Activated B cell treated with CpG ODN at 0.5 μM for 24 hours (primary cell): ENCODE data around the gene JAK2. TPM values are rescaled to one million over a fixed set of nuclear protein-coding genes. Genes with fewer than 3 reads are reported as not detected.
"Not testable (repeated sequence)": the region's sequence is repeated elsewhere in the genome, so short reads cannot be mapped to it uniquely, and the experiment has no call there.

Experiments
- ATAC-seq: fragments of 200-7000 bp; cut with Tn5 transposase; one replicate; pipeline ENCODE4 v1.10.0; 2021; ENCODE audit warnings: low read depth, mild to moderate bottlenecking, moderate library complexity
- CTCF ChIA-PET: fragments of 350-600 bp; sonication (Branson Sonifier 250); formaldehyde crosslinking; loops from one replicate; lab custom pipeline; 2021; ENCODE audit warnings: antibody characterized with exemption; lab: Charles Lee
- POLR2A ChIA-PET: fragments of 350-600 bp; sonication (Branson Sonifier 250); formaldehyde crosslinking; loops from one replicate; lab custom pipeline; 2021; ENCODE audit warnings: antibody characterized with exemption; lab: Charles Lee
- DNase-seq: peaks from one replicate; pipeline ENCODE4 v3.0.0; 2022
- H3K27ac Mint-ChIP-seq: one replicate; pipeline ENCODE4 v1.8.0; 2020; ENCODE audit warnings: mixed read lengths
- H3K27me3 Mint-ChIP-seq: one replicate; pipeline ENCODE4 v1.8.0; 2021; ENCODE audit warnings: mixed read lengths
- H3K36me3 Mint-ChIP-seq: one replicate; pipeline ENCODE4 v1.8.0; 2021; ENCODE audit warnings: low read depth, mixed read lengths
- H3K4me1 Mint-ChIP-seq: one replicate; pipeline ENCODE4 v1.8.0; 2021; ENCODE audit warnings: mixed read lengths
- H3K4me3 Mint-ChIP-seq: one replicate; pipeline ENCODE4 v1.8.0; 2020; ENCODE audit warnings: mild to moderate bottlenecking, mixed read lengths
- H3K9me3 Mint-ChIP-seq: one replicate; pipeline ENCODE4 v1.8.0; 2020; ENCODE audit warnings: mixed read lengths
- CTCF ChIP-seq: fragments of 200-600 bp; IDR thresholded peaks from one replicate; pipeline ENCODE4 v1.8.0; 2022; ENCODE audit warnings: antibody characterized with exemption, mild to moderate bottlenecking
- intact Hi-C: fragments of 100-400 bp; cut with micrococcal nuclease; formaldehyde crosslinking; loops from one replicate; pipeline ENCODE4 v1.15.1; 2024
- total RNA-seq: library from RNA; stranded (reverse); gene quantifications from 2 replicates; pipeline ENCODE4 v1.2.3, GENCODE V29; 2022

Gene JAK2
- total RNA-seq, 1 donor from 2014 or later, result 21.3 TPM

GRCh38 chr9:5015934-5016333, 30.9 kb downstream of the JAK2 start:
- peaks cover 12% of the 10 kb centered on the region for H3K4me1 Mint-ChIP-seq
- ChIA-PET POLR2A (no interaction called here), CTCF (no interaction called here)
- intact Hi-C loops, result no loop called here
- H3K36me3 Mint-ChIP-seq, result peaks cover 51% of the 10 kb centered on the region
- ATAC-seq (no peak), DNase-seq (no peak)
- no peak overlapping the region for H3K27ac Mint-ChIP-seq
- no peaks in the 10 kb centered on the region for H3K27me3 Mint-ChIP-seq
- no peak for TF ChIP-seq CTCF
- no peak overlapping the region for H3K4me3 Mint-ChIP-seq
- peaks cover 19% of the 10 kb centered on the region for H3K9me3 Mint-ChIP-seq

DNA sequence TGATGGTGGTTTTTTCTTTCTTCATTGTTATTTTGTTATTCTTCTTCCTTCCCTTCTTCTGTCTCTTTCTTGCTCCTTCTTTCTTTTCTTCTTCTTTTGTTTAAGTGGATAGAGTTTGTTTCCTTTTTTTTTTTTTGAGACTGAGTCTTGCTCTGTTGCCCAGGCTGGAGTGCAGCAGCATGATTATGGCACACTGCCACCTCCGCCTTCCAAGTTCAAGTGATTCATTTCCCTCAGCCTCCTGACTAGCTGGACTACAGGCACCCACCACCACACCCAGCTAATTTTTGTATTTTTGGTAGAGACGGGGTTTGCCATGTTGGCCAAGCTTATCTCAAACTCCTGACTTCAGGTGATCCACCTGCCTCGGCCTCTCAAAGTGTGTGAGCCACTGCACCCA, 40.3 kb downstream of the JAK2 start:
- intact Hi-C loops, result no loop called here
- H3K4me3 Mint-ChIP-seq, result no peak overlapping the region
- H3K36me3 Mint-ChIP-seq, result peaks cover 73% of the 10 kb centered on the region
- H3K27me3 Mint-ChIP-seq, result no peaks in the 10 kb centered on the region
- H3K4me1 Mint-ChIP-seq, result no peaks in the 10 kb centered on the region
- DNase-seq (no peak), ATAC-seq (no peak)
- ChIA-PET CTCF (no interaction called here), POLR2A (no interaction called here)
- no peak for TF ChIP-seq CTCF
- no peaks in the 10 kb centered on the region for H3K9me3 Mint-ChIP-seq
- no peak overlapping the region for H3K27ac Mint-ChIP-seq

- H3K36me3 Mint-ChIP-seq, result peaks cover 54% of the 10 kb centered on the region
- H3K9me3 Mint-ChIP-seq, H3K27me3 Mint-ChIP-seq, POLR2A ChIA-PET, H3K4me1 Mint-ChIP-seq, DNase-seq, ATAC-seq, CTCF ChIA-PET, H3K27ac Mint-ChIP-seq, H3K4me3 Mint-ChIP-seq, intact Hi-C loops: not testable (repeated sequence)
These were observed 46.9 kb downstream of the JAK2 start for GRCh38 chr9:5031941-5032340.

DNA sequence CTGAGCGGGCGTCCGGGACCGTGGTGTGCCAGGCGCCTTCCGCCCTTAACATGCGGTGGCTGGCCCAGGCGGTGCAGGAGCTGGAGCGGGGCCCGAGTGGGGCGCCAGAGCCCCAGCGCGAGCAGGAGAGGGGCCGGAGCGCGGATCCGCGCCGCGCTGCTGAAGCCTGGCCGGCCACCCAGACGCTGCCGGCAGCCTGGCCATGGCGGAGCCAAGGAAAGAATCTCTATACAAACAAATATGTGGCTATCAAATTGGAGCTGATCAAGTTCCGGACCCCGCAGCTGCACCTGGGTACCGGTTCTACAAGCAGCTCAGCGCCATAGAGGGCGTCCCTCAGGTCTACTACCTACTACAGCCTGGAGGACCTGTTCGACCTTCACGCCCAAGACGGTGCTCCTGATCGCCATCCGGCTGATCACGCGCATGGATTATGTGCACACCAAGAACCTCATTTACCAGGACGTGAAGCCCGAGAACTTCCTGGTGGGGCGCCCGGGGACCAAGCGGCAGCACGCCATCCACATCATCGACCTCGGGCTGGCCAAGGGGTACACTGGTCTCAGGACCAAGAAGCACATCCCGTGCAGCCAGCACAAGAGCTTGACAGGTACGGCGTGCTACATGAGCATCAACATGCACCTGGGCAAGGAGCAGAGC, 55.8 kb downstream of the JAK2 start:
- DNase-seq (no peak), ATAC-seq (no peak)
- ChIA-PET POLR2A (no interaction called here), CTCF (no interaction called here)
- peaks cover 4% of the 10 kb centered on the region for H3K9me3 Mint-ChIP-seq
- intact Hi-C loops, result no loop called here
- no peak for TF ChIP-seq CTCF
- H3K27me3 Mint-ChIP-seq, result no peaks in the 10 kb centered on the region
- H3K4me3 Mint-ChIP-seq, result no peak overlapping the region
- H3K27ac Mint-ChIP-seq, result no peak overlapping the region
- H3K4me1 Mint-ChIP-seq, result peaks cover 2% of the 10 kb centered on the region
- H3K36me3 Mint-ChIP-seq, result peaks cover 45% of the 10 kb centered on the region

DNA sequence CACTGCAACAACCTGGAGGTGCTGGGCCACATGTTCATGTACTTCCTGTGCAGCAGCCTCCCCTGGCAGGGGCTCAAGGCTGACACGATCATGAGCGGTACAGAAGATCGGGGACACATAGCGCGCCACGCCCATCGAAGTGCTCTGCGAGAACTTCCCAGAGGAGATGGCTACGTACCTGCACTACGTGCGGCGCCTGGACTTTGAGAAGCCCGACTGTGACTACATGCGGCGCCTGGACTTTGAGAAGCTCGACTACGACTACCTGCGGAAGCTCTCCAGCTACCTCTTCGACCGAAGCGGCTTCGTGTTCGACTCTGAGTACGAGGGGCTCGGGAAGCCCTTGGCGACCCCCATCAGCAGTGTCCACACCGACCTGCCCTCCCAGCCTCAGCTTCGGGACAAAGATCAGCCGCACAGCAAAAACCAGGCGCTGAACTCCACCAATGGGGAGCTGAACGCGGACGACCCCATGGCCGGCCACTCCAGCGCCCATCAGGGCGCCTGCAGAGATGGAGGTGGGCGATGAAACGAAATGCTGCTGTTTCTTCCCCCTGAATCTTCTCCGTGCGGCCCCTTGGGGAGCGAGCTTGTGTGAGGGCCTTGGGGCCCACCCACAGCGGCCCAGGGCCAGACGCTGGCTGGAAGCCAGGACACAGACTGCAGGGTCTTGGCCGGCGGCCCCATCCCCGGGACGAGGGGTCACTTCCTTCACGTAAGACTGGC, 56.5 kb downstream of the JAK2 start:
- intact Hi-C loops, result no loop called here
- no peak for TF ChIP-seq CTCF
- Mint-ChIP-seq H3K27ac (no peak overlapping the region), H3K4me1 (peaks cover 2% of the 10 kb centered on the region), H3K9me3 (peaks cover 4% of the 10 kb centered on the region), H3K27me3 (no peaks in the 10 kb centered on the region), H3K36me3 (peaks cover 50% of the 10 kb centered on the region), H3K4me3 (no peak overlapping the region)
- ChIA-PET POLR2A (no interaction called here), CTCF (no interaction called here)
- DNase-seq (no peak), ATAC-seq (no peak)
